ENCODE data around the gene CUX1.

The CUX1 gene

DNA sequence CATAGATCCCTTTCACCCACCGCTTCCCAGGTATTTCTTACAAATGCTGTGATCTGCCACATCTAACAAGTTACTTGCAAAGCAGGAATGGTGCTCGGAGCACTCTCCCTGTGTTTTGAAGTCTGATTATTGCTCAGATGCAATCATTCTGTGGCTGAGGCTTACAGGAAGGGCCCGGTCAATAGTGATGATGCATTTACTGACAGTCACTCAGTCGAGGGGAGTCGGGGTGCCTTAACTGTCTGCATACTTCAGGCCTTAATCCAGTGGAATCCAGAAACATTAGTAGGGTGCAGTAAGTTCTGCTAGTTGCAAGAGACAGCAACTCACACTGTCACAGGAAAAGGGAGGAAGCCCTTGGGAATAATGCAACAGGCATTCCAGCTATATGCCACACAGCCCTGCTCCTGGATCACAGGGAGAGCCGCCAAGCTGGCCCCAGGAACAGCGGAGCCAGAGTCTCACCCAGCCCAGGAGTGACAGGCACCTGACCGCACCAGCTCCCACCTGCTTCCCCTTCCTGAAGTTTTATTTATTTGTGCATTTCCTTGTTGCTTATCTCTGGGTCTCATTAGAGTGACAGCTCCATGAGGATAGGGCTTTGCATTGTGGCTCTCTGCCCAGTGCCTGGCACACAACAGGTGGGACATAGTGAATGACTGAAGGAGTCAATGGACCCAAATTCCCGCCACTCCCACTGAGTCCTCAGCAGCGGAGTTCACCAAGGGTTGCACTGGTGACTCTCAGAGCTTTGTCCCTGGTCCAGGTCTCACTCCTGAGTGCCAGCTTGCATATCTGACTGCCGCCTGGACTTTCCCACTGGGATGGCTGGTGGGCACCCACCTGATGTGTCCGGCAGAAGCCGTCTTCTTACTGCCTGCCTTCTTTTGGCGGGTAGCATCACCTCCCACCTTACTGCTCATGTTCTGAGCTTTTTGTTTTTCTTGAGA is 256.8 kb downstream of the CUX1 start:
- DNase-seq = no peak
- ATAC-seq = no peak

- ATAC-seq (no peak), DNase-seq (no peak)
Observed at GRCh38 chr7:102075126-102075525, 257.7 kb downstream of the CUX1 start.

DNA sequence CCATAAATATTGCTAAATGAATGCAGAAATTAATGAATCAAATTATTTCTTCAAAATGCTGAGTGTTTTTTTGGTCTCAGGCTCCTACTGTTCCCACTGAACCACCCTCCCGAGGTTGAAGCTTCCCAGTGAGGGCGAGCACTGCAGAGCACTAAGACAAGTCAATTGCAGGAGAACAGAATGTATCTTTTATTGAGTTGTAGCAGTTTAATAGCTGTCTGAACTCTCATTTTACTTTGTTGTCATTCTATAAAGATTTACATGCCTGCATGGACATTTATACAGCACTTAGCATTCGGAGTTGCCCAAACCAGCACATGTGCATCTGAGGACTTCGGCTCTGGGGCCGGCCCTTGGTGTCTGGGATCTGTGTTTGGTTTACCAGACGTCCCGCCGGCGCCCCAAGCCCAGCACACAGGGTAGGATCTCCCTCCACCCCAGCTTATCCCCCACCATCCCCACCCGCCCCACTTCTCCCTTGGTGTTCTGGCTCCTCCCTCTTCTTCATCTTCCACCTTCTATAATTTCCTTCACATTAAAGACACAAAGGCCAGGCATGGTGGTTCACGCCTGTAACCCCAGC is 258.2 kb downstream of the CUX1 start:
- DNase-seq = no peak
- ATAC-seq = no peak

DNA sequence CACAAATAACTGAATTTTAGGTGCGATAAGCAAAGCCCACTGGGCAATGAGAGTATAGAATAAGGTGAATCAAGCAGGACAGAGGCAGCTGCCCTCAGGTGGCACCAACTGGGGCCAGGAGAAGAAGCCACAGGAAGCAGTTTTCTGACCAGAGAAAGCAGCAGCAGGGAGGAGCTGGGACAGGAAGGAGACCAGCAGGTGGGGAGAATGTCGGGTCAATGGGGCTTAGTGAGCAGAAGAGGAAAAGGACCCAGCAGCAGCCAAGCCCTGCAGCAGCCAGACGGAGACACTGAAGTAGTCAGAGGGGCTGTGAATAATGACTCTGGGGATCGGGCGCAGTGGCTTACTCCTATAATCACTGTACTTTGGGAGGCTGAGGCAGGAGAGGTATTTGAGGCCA is 259.7 kb downstream of the CUX1 start:
- ATAC-seq (no peak), DNase-seq (no peak)

DNA sequence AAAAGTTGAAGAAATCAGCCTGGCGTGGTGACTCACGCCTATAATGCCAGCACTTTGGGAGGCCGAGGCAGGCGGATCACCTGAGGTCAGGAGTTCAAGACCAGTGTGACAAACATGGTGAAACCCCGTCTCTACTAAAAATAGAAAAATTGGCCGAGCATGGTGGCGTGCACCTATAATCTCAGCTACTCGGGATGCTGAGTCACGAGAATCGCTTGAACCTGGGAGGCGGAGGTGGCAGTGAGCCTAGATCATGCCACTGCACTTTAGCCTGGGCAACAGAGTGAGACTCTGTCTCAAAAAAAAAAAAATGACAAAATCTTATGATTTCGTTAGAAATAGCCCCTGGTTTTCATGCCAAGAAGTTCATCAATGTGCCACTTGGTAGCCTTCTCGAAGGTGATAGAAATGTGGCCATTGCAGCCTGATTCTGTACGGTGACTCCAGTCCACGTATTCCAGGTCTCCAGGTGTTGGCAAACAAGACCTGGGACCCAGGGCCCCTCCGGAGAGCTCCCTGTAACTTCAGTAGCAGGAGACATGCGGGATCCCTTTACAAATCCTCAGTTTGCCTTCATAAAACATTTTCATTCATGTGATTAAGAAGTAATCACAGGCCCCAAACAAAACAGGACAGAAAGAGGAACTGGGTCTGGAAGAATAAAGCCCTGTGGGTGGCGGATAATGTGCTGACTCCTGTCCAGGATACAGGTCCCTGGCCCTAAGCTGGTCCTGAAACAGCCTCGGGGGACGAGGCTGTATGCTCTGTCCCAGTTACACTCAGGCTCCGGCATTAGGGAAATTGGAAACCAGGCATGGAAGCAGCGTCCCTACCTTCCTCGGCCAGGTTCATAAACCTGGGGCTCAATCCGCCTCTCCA is 262.0 kb downstream of the CUX1 start:
- ATAC-seq (no peak), DNase-seq (no peak)

- DNase-seq (no peak), ATAC-seq (no peak)
Observed at GRCh38 chr7:102080019-102080433, 262.6 kb downstream of the CUX1 start.

GRCh38 chr7:102080434-102081243 is 263.2 kb downstream of the CUX1 start:
- no peak for ATAC-seq

GRCh38 chr7:102081244-102081627 is 263.8 kb downstream of the CUX1 start:
- ATAC-seq = no peak

More at GRCh38 chr7:102080434-102081243, 263.2 kb downstream of the CUX1 start:
- DNase-seq = no peak

GRCh38 chr7:102082693-102083368 is 265.4 kb downstream of the CUX1 start:
- ATAC-seq (no peak), DNase-seq (no peak)

More at GRCh38 chr7:102081244-102081627, 263.8 kb downstream of the CUX1 start:
- no peak for DNase-seq

GRCh38 chr7:102085218-102085772 is 267.9 kb downstream of the CUX1 start:
- DNase-seq (no peak), ATAC-seq (no peak)

GRCh38 chr7:102089175-102090098 is 272.0 kb downstream of the CUX1 start:
- ATAC-seq (no peak), DNase-seq (no peak)

DNA sequence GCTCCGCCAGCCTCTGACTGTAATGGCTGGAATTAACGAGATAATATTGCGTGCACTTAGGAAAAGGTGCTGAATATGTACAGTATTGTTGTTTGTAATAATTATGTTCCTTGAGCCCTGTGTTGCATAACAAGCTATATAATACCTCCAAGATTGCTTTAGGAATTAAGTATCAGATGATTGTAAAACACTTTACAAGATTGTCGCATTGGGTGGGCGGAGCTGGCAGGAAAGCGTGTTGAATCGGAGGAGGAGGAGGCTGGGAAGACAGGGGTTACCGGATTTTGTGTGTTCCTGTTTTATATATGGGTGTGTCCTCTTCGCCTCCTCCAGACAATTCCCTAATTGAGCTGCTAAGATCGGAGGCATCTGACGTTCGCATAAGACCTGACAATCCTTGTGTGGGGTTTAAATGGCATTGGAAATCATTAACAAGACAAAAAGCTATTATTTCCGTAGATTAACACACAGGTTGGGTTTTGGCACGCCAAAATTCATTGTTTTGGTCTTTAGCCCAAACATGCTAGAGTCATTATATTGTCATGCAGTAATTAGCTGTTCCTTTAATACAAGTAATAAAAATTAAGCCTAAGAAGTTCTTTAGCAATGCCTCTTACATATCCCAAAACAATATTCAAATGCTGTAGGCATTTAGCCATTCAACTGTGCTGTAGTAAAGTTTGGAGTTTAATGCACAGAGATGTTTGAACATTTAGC is 276.3 kb downstream of the CUX1 start:
- ATAC-seq = no peak
- DNase-seq = no peak

DNA sequence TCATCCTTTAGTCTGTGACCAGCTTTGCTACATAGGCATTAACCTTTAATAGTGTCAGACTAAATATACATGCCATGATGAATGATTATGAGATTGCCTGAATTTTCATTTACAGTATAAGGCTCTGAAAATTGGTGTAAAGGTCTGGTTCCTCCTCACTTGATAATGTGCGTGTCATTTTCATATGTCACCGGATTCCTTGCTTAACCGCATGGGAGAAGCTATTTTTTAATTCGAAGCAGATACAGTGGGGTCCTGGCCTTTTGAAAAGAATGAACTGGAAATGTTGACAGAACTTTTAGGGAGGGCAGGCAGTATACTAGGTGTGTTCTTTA is 276.9 kb downstream of the CUX1 start:
- ATAC-seq (no peak), DNase-seq (no peak)

GRCh38 chr7:102095321-102096011 is 278.0 kb downstream of the CUX1 start:
- ATAC-seq (no peak), DNase-seq (no peak)

DNA sequence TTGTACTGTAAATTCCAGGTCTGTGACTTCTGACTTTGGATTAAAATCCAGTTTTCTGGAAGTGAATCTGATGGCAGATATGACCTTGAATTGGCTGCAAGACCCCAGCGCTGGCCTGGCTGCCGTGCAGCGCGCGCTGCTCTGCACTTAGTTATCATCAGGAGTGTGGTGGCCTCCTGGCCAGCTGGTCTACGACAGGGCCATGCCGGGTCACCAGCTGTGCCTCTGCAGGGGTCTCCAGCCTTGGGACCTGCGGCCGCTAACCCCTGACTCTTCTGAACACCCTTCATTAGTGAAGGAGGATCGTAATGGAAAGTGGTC is 278.5 kb downstream of the CUX1 start:
- no peak for ATAC-seq
- no peak for DNase-seq

DNA sequence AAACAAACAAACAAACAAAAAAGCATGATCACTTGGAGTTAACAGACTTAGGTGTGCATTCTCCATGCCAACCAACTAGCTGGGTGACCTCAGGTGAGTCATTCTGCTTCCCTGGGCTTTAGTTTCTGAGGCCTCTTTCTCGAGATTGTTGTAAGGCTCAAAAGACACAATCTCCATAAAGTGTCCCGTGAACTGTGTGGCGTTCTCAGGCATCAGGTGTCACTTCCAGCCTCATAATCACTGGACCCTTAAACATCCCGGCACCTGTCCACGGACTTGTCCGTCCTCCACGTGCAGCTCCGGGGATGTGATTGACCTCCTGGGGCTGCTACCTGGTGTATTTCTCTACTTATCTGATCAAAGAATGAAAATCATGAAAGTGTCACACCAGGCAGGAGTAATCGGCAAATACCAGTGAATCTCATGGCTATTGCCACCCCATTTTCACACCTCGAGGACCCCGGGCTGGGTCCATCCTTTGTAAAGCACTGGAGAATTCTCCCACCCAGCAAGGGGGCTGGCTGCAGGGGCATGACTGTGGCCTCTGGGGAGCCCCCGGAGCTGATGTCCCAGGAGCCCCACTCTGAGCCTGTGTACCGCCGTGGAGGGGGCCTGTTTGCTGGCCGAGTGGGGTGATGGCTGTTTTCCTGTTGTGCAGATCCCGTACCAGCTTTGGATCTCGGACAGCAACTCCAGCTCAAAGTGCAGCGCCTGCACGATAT is 279.4 kb downstream of the CUX1 start:
- DNase-seq (no peak), ATAC-seq (no peak)

GRCh38 chr7:102097601-102098161 is 280.3 kb downstream of the CUX1 start:
- DNase-seq (no peak), ATAC-seq (no peak)

DNA sequence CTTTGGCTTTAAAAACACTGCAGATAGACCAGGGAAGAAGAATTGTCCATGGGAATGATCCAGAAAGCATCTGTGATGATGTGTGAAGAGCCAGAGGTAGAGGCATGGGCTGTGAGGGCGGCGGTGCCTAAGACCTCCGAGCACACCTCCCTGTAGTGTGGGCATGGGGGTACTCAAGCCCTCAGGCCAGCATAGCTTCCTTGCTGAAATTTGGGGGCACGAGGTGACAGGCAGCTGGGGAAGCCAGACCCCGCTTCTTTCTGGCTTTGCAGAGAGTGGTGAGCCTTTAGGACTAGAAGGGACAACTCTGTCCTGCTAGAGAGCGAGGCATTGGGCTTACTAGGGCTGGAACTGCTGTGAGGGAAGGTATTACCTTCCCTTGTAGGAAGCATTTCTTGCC is 281.6 kb downstream of the CUX1 start:
- DNase-seq = no peak
- ATAC-seq = no peak

All from stimulated activated naive CD8-positive, alpha-beta T cell treated with anti-CD3 and anti-CD28 coated beads, Interleukin-15, Interleukin-2, amounts not matched to agents 100 U/mL and 50 U/mL, for 24 hours (primary cell).